WTC11 (cell line): ENCODE measurements around the gene PGA5. TPM values are rescaled to one million over a fixed set of nuclear protein-coding genes. Genes with fewer than 3 reads are reported as not detected.

Experiments used
- ATAC-seq: fragments of 200-7000 bp; cut with Tn5 transposase; 2 replicates; pipeline ENCODE4 v1.10.0; 2021; ENCODE audit warnings: mild to moderate bottlenecking, moderate library complexity
- CTCF ChIA-PET: fragments of 300-600 bp; sonication (Branson Sonifier 250); formaldehyde crosslinking; loops from one replicate; lab custom pipeline; 2021; ENCODE audit warnings: antibody characterized with exemption; lab: Charles Lee
- POLR2A ChIA-PET: fragments of 350-600 bp; sonication (Branson Sonifier 250); formaldehyde crosslinking; loops from one replicate; lab custom pipeline; 2021; ENCODE audit warnings: antibody characterized with exemption; lab: Charles Lee
- DNase-seq: peaks from one replicate; pipeline ENCODE4 v3.0.0; 2021; ENCODE audit warnings: low spot score
- H3K27ac Mint-ChIP-seq: 2 replicates; pipeline ENCODE4 v1.8.0; 2021; ENCODE audit warnings: mixed read lengths
- H3K27me3 Mint-ChIP-seq: 2 replicates; pipeline ENCODE4 v1.8.0; 2021; ENCODE audit warnings: low read depth, mild to moderate bottlenecking, moderate library complexity, mixed read lengths
- H3K36me3 Mint-ChIP-seq: 2 replicates; pipeline ENCODE4 v1.8.0; 2021; ENCODE audit warnings: mixed read lengths
- H3K4me1 Mint-ChIP-seq: 2 replicates; pipeline ENCODE4 v1.8.0; 2022; ENCODE audit warnings: mixed read lengths
- H3K4me3 Mint-ChIP-seq: 2 replicates; pipeline ENCODE4 v1.8.0; 2021; ENCODE audit warnings: mild to moderate bottlenecking, moderate library complexity, mixed read lengths
- H3K9me3 Mint-ChIP-seq: 2 replicates; pipeline ENCODE4 v1.8.0; 2021; ENCODE audit warnings: mixed read lengths
- ARID4B ChIP-seq: sonication (generic); formaldehyde crosslinking; IDR thresholded peaks from 2 replicates; pipeline ENCODE4 v1.8.0; 2023; ENCODE audit warnings: missing genetic modification reagents, mild to moderate bottlenecking, borderline replicate concordance
- CREB1 ChIP-seq: sonication (generic); formaldehyde crosslinking; IDR thresholded peaks from 2 replicates; pipeline ENCODE4 v1.8.0; 2023; ENCODE audit warnings: mild to moderate bottlenecking, missing genetic modification reagents
- EMX1 ChIP-seq: fragments of 250-450 bp; sonication (Bioruptor Pico); IDR thresholded peaks from 2 replicates; pipeline ENCODE4 v1.8.0; 2021; ENCODE audit warnings: mild to moderate bottlenecking
- KAT7 ChIP-seq: sonication (generic); formaldehyde crosslinking; IDR thresholded peaks from 2 replicates; pipeline ENCODE4 v1.8.1; 2023; ENCODE audit warnings: missing genetic modification reagents, mild to moderate bottlenecking, borderline replicate concordance
- NFE2L1 ChIP-seq: sonication (generic); formaldehyde crosslinking; IDR thresholded peaks from 2 replicates; pipeline ENCODE4 v1.8.1; 2023; ENCODE audit warnings: missing genetic modification reagents
- RELA ChIP-seq: sonication (generic); formaldehyde crosslinking; IDR thresholded peaks from 2 replicates; pipeline ENCODE4 v1.8.1; 2022; ENCODE audit warnings: missing genetic modification reagents, mild to moderate bottlenecking, borderline replicate concordance
- ZBTB21 ChIP-seq: sonication (generic); formaldehyde crosslinking; IDR thresholded peaks from 2 replicates; pipeline ENCODE4 v1.8.1; 2023; ENCODE audit warnings: mild to moderate bottlenecking, missing genetic modification reagents, borderline replicate concordance
- ZNF317 ChIP-seq: sonication (generic); formaldehyde crosslinking; IDR thresholded peaks from 2 replicates; pipeline ENCODE4 v1.8.1; 2023; ENCODE audit warnings: low read depth, mild to moderate bottlenecking, moderate library complexity, missing genetic modification reagents, borderline replicate concordance
- ZNF512 ChIP-seq: sonication (generic); formaldehyde crosslinking; IDR thresholded peaks from 2 replicates; pipeline ENCODE4 v1.8.1; 2022; ENCODE audit warnings: missing genetic modification reagents, borderline replicate concordance
- total RNA-seq: library from RNA; stranded (reverse); gene quantifications from 3 replicates; pipeline ENCODE4 v1.2.3, GENCODE V29; 2021
- TF ChIP-seq, protein P1 (sequence below): fragments of 250-450 bp; sonication (Bioruptor Pico); IDR thresholded peaks from 2 replicates; pipeline ENCODE4 v1.9.0; 2021; ENCODE audit warnings: mild to moderate bottlenecking, borderline replicate concordance
- TF ChIP-seq, protein P2 (sequence below): sonication (generic); formaldehyde crosslinking; IDR thresholded peaks from 2 replicates; pipeline ENCODE4 v1.8.0; 2023; ENCODE audit warnings: missing genetic modification reagents
- TF ChIP-seq, protein P3 (sequence below): sonication (generic); formaldehyde crosslinking; conservative IDR thresholded peaks from 2 replicates; pipeline ENCODE4 v1.8.1; 2022; ENCODE audit warnings: mild to moderate bottlenecking, missing genetic modification reagents
- TF ChIP-seq, protein P4 (sequence below): fragments of 250-450 bp; sonication (Bioruptor Pico); IDR thresholded peaks from 2 replicates; pipeline ENCODE4 v1.9.0; 2021; ENCODE audit warnings: mild to moderate bottlenecking
- TF ChIP-seq, protein P5 (sequence below): sonication (generic); formaldehyde crosslinking; IDR thresholded peaks from 2 replicates; pipeline ENCODE4 v1.8.1; 2023; ENCODE audit warnings: mild to moderate bottlenecking, missing genetic modification reagents
- TF ChIP-seq, protein P6 (sequence below): sonication (generic); formaldehyde crosslinking; IDR thresholded peaks from 2 replicates; pipeline ENCODE4 v1.8.0; 2023; ENCODE audit warnings: mild to moderate bottlenecking, missing genetic modification reagents

Gene PGA5
- total RNA-seq, 1 experiment from 2014 or later: 0.35 TPM

DNA sequence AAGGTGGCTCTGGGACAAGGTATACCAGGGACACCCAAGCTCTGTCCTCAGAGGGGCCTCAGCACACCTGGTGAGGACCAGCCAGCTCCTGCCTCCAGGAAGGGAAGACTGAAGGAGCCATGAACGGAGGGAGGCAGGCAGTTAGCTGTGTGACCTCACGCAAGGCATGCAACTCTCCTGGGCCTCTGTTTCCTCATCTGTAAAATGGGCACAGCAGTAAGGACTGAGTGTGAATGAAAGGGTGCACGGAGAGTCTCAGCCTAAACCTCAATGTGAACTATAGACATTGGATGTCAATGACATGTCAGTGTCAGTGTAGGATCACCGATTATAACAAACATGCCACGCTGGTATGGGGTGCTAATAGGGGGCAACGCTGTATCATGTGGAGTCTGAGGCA, 18.4 kb downstream of the PGA5 start (continued):
- no peak for TF ChIP-seq ARID4B (CRISPR knock-in tag)

DNA sequence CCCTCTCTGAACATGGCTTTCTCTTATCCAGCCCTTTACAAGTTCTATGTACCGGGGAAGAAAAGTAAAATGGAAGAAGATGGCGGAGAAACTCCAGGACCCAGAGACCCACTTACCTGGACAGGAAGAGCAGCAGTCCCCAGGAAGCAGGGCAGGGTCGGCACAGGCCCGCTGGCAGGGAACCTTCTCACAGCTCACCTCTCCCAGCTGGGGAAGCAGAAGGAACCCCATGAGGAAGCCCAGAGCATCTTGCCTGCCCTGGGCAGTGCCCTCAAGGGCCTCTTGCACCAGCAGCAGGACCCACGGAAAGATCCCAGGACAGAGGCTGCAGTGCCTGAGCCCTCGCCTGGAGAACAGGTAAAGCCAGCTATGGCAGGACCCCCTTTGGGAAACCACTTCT, 23.4 kb downstream of the PGA5 start:
- Mint-ChIP-seq H3K27ac (no peak overlapping the region), H3K36me3 (peaks cover 6% of the 10 kb centered on the region; the same call in 1 of the 2 replicates), H3K4me1 (no peaks in the 10 kb centered on the region), H3K4me3 (no peak overlapping the region), H3K27me3 (no peaks in the 10 kb centered on the region), H3K9me3 (no peaks in the 10 kb centered on the region)
- CTCF ChIA-PET: interaction anchor here (0.8 to 1.2 kb wide), 3 partner anchors 11 to 121 kb away, joined by 3 to 4 read pairs (median 3); no protein-coding TSS in a partner anchor
- POLR2A ChIA-PET: no interaction called here
- DNase-seq (no peak), ATAC-seq (no peak)
- TF ChIP-seq, protein P1, sequence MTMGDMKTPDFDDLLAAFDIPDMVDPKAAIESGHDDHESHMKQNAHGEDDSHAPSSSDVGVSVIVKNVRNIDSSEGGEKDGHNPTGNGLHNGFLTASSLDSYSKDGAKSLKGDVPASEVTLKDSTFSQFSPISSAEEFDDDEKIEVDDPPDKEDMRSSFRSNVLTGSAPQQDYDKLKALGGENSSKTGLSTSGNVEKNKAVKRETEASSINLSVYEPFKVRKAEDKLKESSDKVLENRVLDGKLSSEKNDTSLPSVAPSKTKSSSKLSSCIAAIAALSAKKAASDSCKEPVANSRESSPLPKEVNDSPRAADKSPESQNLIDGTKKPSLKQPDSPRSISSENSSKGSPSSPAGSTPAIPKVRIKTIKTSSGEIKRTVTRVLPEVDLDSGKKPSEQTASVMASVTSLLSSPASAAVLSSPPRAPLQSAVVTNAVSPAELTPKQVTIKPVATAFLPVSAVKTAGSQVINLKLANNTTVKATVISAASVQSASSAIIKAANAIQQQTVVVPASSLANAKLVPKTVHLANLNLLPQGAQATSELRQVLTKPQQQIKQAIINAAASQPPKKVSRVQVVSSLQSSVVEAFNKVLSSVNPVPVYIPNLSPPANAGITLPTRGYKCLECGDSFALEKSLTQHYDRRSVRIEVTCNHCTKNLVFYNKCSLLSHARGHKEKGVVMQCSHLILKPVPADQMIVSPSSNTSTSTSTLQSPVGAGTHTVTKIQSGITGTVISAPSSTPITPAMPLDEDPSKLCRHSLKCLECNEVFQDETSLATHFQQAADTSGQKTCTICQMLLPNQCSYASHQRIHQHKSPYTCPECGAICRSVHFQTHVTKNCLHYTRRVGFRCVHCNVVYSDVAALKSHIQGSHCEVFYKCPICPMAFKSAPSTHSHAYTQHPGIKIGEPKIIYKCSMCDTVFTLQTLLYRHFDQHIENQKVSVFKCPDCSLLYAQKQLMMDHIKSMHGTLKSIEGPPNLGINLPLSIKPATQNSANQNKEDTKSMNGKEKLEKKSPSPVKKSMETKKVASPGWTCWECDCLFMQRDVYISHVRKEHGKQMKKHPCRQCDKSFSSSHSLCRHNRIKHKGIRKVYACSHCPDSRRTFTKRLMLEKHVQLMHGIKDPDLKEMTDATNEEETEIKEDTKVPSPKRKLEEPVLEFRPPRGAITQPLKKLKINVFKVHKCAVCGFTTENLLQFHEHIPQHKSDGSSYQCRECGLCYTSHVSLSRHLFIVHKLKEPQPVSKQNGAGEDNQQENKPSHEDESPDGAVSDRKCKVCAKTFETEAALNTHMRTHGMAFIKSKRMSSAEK: no peak
- TF ChIP-seq, protein P2, sequence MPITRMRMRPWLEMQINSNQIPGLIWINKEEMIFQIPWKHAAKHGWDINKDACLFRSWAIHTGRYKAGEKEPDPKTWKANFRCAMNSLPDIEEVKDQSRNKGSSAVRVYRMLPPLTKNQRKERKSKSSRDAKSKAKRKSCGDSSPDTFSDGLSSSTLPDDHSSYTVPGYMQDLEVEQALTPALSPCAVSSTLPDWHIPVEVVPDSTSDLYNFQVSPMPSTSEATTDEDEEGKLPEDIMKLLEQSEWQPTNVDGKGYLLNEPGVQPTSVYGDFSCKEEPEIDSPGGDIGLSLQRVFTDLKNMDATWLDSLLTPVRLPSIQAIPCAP: no peak
- TF ChIP-seq, protein P3, sequence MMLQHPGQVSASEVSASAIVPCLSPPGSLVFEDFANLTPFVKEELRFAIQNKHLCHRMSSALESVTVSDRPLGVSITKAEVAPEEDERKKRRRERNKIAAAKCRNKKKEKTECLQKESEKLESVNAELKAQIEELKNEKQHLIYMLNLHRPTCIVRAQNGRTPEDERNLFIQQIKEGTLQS (CRISPR knock-in tag): no peak
- TF ChIP-seq, protein P4, sequence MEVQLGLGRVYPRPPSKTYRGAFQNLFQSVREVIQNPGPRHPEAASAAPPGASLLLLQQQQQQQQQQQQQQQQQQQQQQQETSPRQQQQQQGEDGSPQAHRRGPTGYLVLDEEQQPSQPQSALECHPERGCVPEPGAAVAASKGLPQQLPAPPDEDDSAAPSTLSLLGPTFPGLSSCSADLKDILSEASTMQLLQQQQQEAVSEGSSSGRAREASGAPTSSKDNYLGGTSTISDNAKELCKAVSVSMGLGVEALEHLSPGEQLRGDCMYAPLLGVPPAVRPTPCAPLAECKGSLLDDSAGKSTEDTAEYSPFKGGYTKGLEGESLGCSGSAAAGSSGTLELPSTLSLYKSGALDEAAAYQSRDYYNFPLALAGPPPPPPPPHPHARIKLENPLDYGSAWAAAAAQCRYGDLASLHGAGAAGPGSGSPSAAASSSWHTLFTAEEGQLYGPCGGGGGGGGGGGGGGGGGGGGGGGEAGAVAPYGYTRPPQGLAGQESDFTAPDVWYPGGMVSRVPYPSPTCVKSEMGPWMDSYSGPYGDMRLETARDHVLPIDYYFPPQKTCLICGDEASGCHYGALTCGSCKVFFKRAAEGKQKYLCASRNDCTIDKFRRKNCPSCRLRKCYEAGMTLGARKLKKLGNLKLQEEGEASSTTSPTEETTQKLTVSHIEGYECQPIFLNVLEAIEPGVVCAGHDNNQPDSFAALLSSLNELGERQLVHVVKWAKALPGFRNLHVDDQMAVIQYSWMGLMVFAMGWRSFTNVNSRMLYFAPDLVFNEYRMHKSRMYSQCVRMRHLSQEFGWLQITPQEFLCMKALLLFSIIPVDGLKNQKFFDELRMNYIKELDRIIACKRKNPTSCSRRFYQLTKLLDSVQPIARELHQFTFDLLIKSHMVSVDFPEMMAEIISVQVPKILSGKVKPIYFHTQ: no peak
- TF ChIP-seq NFE2L1 (CRISPR knock-in tag) (no peak), RELA (CRISPR knock-in tag) (no peak), ZBTB21 (CRISPR knock-in tag) (no peak), KAT7 (CRISPR knock-in tag) (no peak), ZNF512 (CRISPR knock-in tag) (no peak), EMX1 (CRISPR knock-in tag) (no peak), ZNF317 (CRISPR knock-in tag) (no peak), CREB1 (CRISPR knock-in tag) (no peak)
- TF ChIP-seq, protein P5, sequence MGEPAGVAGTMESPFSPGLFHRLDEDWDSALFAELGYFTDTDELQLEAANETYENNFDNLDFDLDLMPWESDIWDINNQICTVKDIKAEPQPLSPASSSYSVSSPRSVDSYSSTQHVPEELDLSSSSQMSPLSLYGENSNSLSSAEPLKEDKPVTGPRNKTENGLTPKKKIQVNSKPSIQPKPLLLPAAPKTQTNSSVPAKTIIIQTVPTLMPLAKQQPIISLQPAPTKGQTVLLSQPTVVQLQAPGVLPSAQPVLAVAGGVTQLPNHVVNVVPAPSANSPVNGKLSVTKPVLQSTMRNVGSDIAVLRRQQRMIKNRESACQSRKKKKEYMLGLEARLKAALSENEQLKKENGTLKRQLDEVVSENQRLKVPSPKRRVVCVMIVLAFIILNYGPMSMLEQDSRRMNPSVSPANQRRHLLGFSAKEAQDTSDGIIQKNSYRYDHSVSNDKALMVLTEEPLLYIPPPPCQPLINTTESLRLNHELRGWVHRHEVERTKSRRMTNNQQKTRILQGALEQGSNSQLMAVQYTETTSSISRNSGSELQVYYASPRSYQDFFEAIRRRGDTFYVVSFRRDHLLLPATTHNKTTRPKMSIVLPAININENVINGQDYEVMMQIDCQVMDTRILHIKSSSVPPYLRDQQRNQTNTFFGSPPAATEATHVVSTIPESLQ: no peak
- TF ChIP-seq, protein P6, sequence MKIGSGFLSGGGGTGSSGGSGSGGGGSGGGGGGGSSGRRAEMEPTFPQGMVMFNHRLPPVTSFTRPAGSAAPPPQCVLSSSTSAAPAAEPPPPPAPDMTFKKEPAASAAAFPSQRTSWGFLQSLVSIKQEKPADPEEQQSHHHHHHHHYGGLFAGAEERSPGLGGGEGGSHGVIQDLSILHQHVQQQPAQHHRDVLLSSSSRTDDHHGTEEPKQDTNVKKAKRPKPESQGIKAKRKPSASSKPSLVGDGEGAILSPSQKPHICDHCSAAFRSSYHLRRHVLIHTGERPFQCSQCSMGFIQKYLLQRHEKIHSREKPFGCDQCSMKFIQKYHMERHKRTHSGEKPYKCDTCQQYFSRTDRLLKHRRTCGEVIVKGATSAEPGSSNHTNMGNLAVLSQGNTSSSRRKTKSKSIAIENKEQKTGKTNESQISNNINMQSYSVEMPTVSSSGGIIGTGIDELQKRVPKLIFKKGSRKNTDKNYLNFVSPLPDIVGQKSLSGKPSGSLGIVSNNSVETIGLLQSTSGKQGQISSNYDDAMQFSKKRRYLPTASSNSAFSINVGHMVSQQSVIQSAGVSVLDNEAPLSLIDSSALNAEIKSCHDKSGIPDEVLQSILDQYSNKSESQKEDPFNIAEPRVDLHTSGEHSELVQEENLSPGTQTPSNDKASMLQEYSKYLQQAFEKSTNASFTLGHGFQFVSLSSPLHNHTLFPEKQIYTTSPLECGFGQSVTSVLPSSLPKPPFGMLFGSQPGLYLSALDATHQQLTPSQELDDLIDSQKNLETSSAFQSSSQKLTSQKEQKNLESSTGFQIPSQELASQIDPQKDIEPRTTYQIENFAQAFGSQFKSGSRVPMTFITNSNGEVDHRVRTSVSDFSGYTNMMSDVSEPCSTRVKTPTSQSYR (CRISPR knock-in tag): no peak
